CD14-positive monocyte (primary cell): ENCODE data around the gene C4BPB. TPM values are rescaled to one million over a fixed set of nuclear protein-coding genes. Genes with fewer than 3 reads are reported as not detected.

Experiments used
- DNase-seq, 3 donors: peaks; one replicate each; pipeline ENCODE4 v3.0.0-alpha.2; 2011 to 2022
- H2AFZ ChIP-seq: 2 replicates; pipeline ENCODE4 v1.6.0; 2012; ENCODE audit warnings: mild to moderate bottlenecking, low read depth, low read length, inconsistent platforms; ENCODE audit not compliant: insufficient read depth, poor library complexity, severe bottlenecking
- H3K27ac ChIP-seq, 2 donors: 1 replicate in 1 of 2; 2 replicates in 1 of 2; pipeline ENCODE4 v1.5.1; 2012 to 2013; ENCODE audit warnings: low read length in 2 of 2, control low read depth in 1 of 2, inconsistent platforms in 1 of 2, low read depth in 1 of 2, mild to moderate bottlenecking in 1 of 2
- H3K27me3 ChIP-seq, 2 donors: one replicate each; pipeline versions ENCODE4 v1.6.0 to v1.6.1; 2011 to 2013; ENCODE audit warnings: low read length in 2 of 2; ENCODE audit not compliant: control insufficient read depth in 2 of 2, insufficient read depth in 2 of 2
- H3K36me3 ChIP-seq, 2 donors: replicated peaks in 1 of 2; 1 replicate in 1 of 2; 2 replicates in 1 of 2; pipeline versions ENCODE4 v1.5.1 to v1.6.1; 2012 to 2013; ENCODE audit warnings: low read length in 2 of 2, control low read depth in 1 of 2, inconsistent platforms in 1 of 2, mild to moderate bottlenecking in 1 of 2; ENCODE audit not compliant: insufficient read depth in 2 of 2, control insufficient read depth in 1 of 2
- H3K4me1 ChIP-seq, 2 donors: 1 replicate in 1 of 2; 2 replicates in 1 of 2; pipeline versions ENCODE4 v1.5.1 to v1.6.1; 2012 to 2013; ENCODE audit warnings: low read length in 2 of 2, control low read depth in 1 of 2, inconsistent platforms in 1 of 2, mild to moderate bottlenecking in 1 of 2, moderate library complexity in 1 of 2; ENCODE audit not compliant: insufficient read depth in 2 of 2, control insufficient read depth in 1 of 2
- H3K4me2 ChIP-seq: replicated peaks from 2 replicates; pipeline ENCODE3; 2012; ENCODE audit warnings: low read length, moderate library complexity, mild to moderate bottlenecking; ENCODE audit not compliant: poor library complexity, severe bottlenecking; ENCODE audit errors: extremely low read depth
- H3K4me3 ChIP-seq, 3 experiments: fragments of 200-600 bp in 1 of 3; sonication (generic) in 1 of 3; replicated peaks in 1 of 3; 1 replicate in 2 of 3; 2 replicates in 1 of 3; pipeline ENCODE4 v1.5.1; 2011 to 2013; ENCODE audit warnings: low read length in 3 of 3, mild to moderate bottlenecking in 3 of 3, control low read depth in 2 of 3, low read depth in 2 of 3, inconsistent platforms in 1 of 3, moderate library complexity in 1 of 3
- H3K79me2 ChIP-seq: 2 replicates; pipeline ENCODE4 v1.6.0; 2012; ENCODE audit warnings: mild to moderate bottlenecking, control low read depth, inconsistent platforms, low read length, moderate library complexity; ENCODE audit not compliant: insufficient read depth
- H3K9ac ChIP-seq: 2 replicates; pipeline ENCODE4 v1.6.0; 2017; ENCODE audit warnings: low read length, mild to moderate bottlenecking; ENCODE audit not compliant: insufficient read depth, poor library complexity, severe bottlenecking
- H3K9me3 ChIP-seq, 2 donors: replicated peaks in 1 of 2; 1 replicate in 1 of 2; 2 replicates in 1 of 2; pipeline versions ENCODE4 v1.5.1 to v1.6.1; 2012 to 2013; ENCODE audit warnings: low read length in 2 of 2, control low read depth in 1 of 2; ENCODE audit not compliant: control insufficient read depth in 1 of 2, insufficient read depth in 1 of 2
- H4K20me1 ChIP-seq: 2 replicates; pipeline ENCODE4 v1.6.0; 2012; ENCODE audit warnings: mild to moderate bottlenecking, low read length, control low read depth, moderate library complexity; ENCODE audit not compliant: insufficient read depth
- H3K27ac Mint-ChIP-seq, 7 donors: one replicate each; pipeline ENCODE4 v1.8.0; 2020; ENCODE audit warnings: mild to moderate bottlenecking in 7 of 7, mixed read lengths in 7 of 7, moderate library complexity in 6 of 7, inconsistent platforms in 2 of 7
- H3K27me3 Mint-ChIP-seq, 3 donors: one replicate each; pipeline ENCODE4 v1.8.0; 2021 to 2022; ENCODE audit warnings: low read depth in 3 of 3, mild to moderate bottlenecking in 3 of 3, mixed read lengths in 3 of 3, moderate library complexity in 3 of 3, inconsistent platforms in 1 of 3
- H3K36me3 Mint-ChIP-seq, 2 donors: one replicate each; pipeline ENCODE4 v1.8.0; 2020; ENCODE audit warnings: mixed read lengths in 2 of 2, inconsistent platforms in 1 of 2, mild to moderate bottlenecking in 1 of 2
- H3K4me1 Mint-ChIP-seq: one replicate; pipeline ENCODE4 v1.8.0; 2020; ENCODE audit warnings: mild to moderate bottlenecking, mixed read lengths
- H3K4me3 Mint-ChIP-seq, 2 donors: one replicate each; pipeline ENCODE4 v1.8.0; 2020; ENCODE audit warnings: mild to moderate bottlenecking in 2 of 2, mixed read lengths in 2 of 2, moderate library complexity in 1 of 2
- H3K9me3 Mint-ChIP-seq, 7 donors: one replicate each; pipeline ENCODE4 v1.8.0; 2020 to 2022; ENCODE audit warnings: mixed read lengths in 7 of 7, mild to moderate bottlenecking in 6 of 7, moderate library complexity in 6 of 7, inconsistent platforms in 2 of 7
- WGBS: methylation state at CpG from one replicate; pipeline ENCODE4 v1.1.5; 2013; ENCODE audit warnings: missing lambda C conversion rate; ENCODE audit not compliant: insufficient coverage; 5-methylcytosine and 5-hydroxymethylcytosine counted together
- intact Hi-C, 2 donors: fragments of 100-400 bp; cut with micrococcal nuclease; formaldehyde crosslinking; loops; one replicate each; pipeline versions ENCODE4 v1.15.0 to v1.15.1; 2023
- polyA plus RNA-seq, 3 donors: library from polyadenylated mRNA; depleted of rRNA in 1 of 3; unstranded in 2 of 3; stranded (reverse) in 1 of 3; fragments of 300-500 nt in 2 of 3; fragments of >200 nt in 1 of 3; fragmentation: Illumina TruSeq in 2 of 3; gene quantifications; 1 replicate in 2 of 3; 2 replicates in 1 of 3; pipeline ENCODE4 v1.2.3, GENCODE V29; 2012 to 2021
- TF ChIP-seq, protein P1 (sequence below): fragments of 200-600 bp; IDR thresholded peaks from one replicate; pipeline ENCODE4 v1.8.0; 2022; ENCODE audit warnings: antibody characterized with exemption, mild to moderate bottlenecking

Gene C4BPB
- polyA plus RNA-seq, 3 donors = not detected

- Histone ChIP-seq H3K4me3 (no peak overlapping the region), H3K36me3 (no peaks in the 10 kb centered on the region), H3K27me3 (peaks cover 0 to 2% of the 10 kb centered on the region in 2 donors), H2AFZ (no peak overlapping the region), H3K4me2 (no peak overlapping the region), H3K79me2 (no peaks in the 10 kb centered on the region), H3K9ac (no peak overlapping the region), H3K27ac (no peak overlapping the region), H4K20me1 (no peaks in the 10 kb centered on the region), H3K4me1 (peaks cover 0 to 11% of the 10 kb centered on the region in 2 donors), H3K9me3 (no peaks in the 10 kb centered on the region)
- intact Hi-C loops = loop anchor here (10.0 kb wide), 3 partner anchors 227 to 317 kb away; partner anchors contain the start of gene CD55 (in 1 of the 2)
- Mint-ChIP-seq H3K9me3 (no peaks in the 10 kb centered on the region), H3K27me3 (peaks cover under 1 to 6% (median 2%) of the 10 kb centered on the region in 3 donors), H3K27ac (no peak overlapping the region), H3K4me3 (no peak overlapping the region), H3K4me1 (peaks cover 18% of the 10 kb centered on the region), H3K36me3 (no peaks in the 10 kb centered on the region)
- TF ChIP-seq, protein P1, sequence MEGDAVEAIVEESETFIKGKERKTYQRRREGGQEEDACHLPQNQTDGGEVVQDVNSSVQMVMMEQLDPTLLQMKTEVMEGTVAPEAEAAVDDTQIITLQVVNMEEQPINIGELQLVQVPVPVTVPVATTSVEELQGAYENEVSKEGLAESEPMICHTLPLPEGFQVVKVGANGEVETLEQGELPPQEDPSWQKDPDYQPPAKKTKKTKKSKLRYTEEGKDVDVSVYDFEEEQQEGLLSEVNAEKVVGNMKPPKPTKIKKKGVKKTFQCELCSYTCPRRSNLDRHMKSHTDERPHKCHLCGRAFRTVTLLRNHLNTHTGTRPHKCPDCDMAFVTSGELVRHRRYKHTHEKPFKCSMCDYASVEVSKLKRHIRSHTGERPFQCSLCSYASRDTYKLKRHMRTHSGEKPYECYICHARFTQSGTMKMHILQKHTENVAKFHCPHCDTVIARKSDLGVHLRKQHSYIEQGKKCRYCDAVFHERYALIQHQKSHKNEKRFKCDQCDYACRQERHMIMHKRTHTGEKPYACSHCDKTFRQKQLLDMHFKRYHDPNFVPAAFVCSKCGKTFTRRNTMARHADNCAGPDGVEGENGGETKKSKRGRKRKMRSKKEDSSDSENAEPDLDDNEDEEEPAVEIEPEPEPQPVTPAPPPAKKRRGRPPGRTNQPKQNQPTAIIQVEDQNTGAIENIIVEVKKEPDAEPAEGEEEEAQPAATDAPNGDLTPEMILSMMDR = no peak
- DNase-seq = no peak
- WGBS = no CpG with 5 or more reads among the region's 2 CpGs
Observed at GRCh38 chr1:207088161-207088560, 499 bp upstream of the C4BPB start.

DNA sequence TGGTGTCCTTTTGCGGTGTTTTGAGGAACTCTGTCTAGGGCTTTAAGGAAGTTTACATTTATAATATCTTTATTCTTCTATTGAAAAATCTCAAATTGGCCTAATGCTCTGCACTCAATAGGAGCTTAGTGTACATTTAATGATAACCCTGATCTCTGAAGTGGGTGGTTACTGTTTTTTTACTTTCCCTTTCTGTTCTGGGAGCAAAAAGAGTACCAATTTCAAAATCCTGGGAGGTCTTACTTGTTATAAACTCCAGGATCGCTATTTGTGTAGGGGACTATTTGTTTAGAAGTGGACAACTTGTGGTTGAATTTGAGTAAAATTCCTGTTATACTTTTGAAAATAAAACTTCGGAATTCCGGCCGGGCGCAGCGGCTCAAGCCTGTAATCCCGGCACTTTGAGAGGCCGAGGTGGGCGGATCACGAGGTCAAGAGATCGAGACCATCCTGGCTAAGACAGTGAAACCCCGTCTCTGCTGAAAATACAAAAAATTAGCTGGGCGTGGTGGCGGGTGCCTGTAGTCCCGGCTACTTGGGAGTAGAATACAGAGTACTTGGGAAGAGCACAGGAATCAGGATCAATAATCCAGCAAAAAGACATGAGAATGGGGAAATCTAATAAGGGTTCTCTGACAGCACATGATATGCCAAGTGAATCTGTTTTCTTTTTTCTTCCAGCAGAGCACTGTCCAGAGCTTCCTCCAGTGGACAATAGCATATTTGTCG, 1.1 kb downstream of the C4BPB start:
- TF ChIP-seq, protein P1 = no peak
- H3K27me3 ChIP-seq = no peaks in the 10 kb centered on the region
- peaks cover 15% of the 10 kb centered on the region for H3K4me1 Mint-ChIP-seq
- no peaks in the 10 kb centered on the region for H3K36me3 Mint-ChIP-seq
- peaks cover 0 to 11% of the 10 kb centered on the region in 2 donors for H3K4me1 ChIP-seq
- no peaks in the 10 kb centered on the region for H3K79me2 ChIP-seq
- no peak overlapping the region for H3K27ac ChIP-seq
- H2AFZ ChIP-seq = no peak overlapping the region
- H3K27me3 Mint-ChIP-seq = peaks cover 0 to 3% (median 0%) of the 10 kb centered on the region in 3 donors
- intact Hi-C loops = loop anchor here (10.0 kb wide), 3 partner anchors 225 to 315 kb away; partner anchors contain the start of gene CD55 (in 1 of the 2)
- no peak overlapping the region for H3K9ac ChIP-seq
- H3K27ac Mint-ChIP-seq = peak overlapping the region in 1 of 7 donors; percentile 70
- no peaks in the 10 kb centered on the region for H3K36me3 ChIP-seq
- H3K4me3 Mint-ChIP-seq = peak overlapping the region in 1 of 2 donors; percentile 66
- peak in 1 of 3 donors; percentile 5 for DNase-seq
- H3K4me3 ChIP-seq = peak overlapping the region in 1 of 3 experiments; percentile 13
- H4K20me1 ChIP-seq = no peaks in the 10 kb centered on the region
- WGBS = 97% methylated on average over 12 of the region's 17 CpGs
- H3K9me3 Mint-ChIP-seq = no peaks in the 10 kb centered on the region
- H3K9me3 ChIP-seq = no peaks in the 10 kb centered on the region
- H3K4me2 ChIP-seq = no peak overlapping the region
